Neuronal stem cell (in vitro differentiated cells): ENCODE data around the gene ZNF223. TPM values are rescaled to one million over a fixed set of nuclear protein-coding genes. Genes with fewer than 3 reads are reported as not detected.
A peak's percentile ranks its signal among the peaks of the same experiment; 100 is the strongest.

Experiments
- DNase-seq: peaks from one replicate; pipeline ENCODE4 v3.0.0-alpha.2; 2013; ENCODE audit warnings: low spot score
- H2AFZ ChIP-seq: one replicate; pipeline ENCODE4 v1.6.1; 2013; ENCODE audit warnings: mild to moderate bottlenecking, low read length, inconsistent platforms
- H2AK5ac ChIP-seq: 2 replicates; pipeline ENCODE4 v1.6.1; 2013; ENCODE audit warnings: low read depth, mild to moderate bottlenecking, inconsistent platforms, low read length, moderate library complexity, mixed read lengths
- H2BK120ac ChIP-seq: 2 replicates; pipeline ENCODE4 v1.6.1; 2013; ENCODE audit warnings: low read depth, mild to moderate bottlenecking, inconsistent platforms, low read length, moderate library complexity, mixed read lengths
- H2BK12ac ChIP-seq: one replicate; pipeline ENCODE4 v1.6.1; 2013; ENCODE audit warnings: low read length, inconsistent platforms
- H2BK15ac ChIP-seq: 2 replicates; pipeline ENCODE4 v1.6.1; 2013; ENCODE audit warnings: mild to moderate bottlenecking, low read length, inconsistent platforms, mixed read lengths
- H2BK5ac ChIP-seq: one replicate; pipeline ENCODE4 v1.6.1; 2013; ENCODE audit warnings: inconsistent platforms, mild to moderate bottlenecking, low read length, moderate library complexity
- H3K14ac ChIP-seq: one replicate; pipeline ENCODE4 v1.6.1; 2013; ENCODE audit warnings: low read length, inconsistent platforms
- H3K18ac ChIP-seq: 2 replicates; pipeline ENCODE4 v1.6.1; 2013; ENCODE audit warnings: low read length, inconsistent platforms
- H3K23ac ChIP-seq: 2 replicates; pipeline ENCODE4 v1.6.1; 2013; ENCODE audit warnings: low read depth, mild to moderate bottlenecking, mixed read lengths, low read length, inconsistent platforms; ENCODE audit not compliant: poor library complexity
- H3K27ac ChIP-seq: replicated peaks from 3 replicates; pipeline ENCODE4 v1.5.1; 2013; ENCODE audit warnings: low read length, inconsistent platforms
- H3K27me3 ChIP-seq, 3 experiments: 2 replicates each; pipeline ENCODE4 v1.6.1; 2013; ENCODE audit warnings: low read length in 3 of 3, mild to moderate bottlenecking in 2 of 3, inconsistent platforms in 1 of 3, low read depth in 1 of 3, mixed read lengths in 1 of 3, moderate library complexity in 1 of 3; ENCODE audit not compliant: control insufficient read depth in 3 of 3, insufficient read depth in 3 of 3
- H3K36me3 ChIP-seq, 2 donors: replicated peaks in 1 of 2; 2 replicates each; pipeline ENCODE4 v1.6.1; 2013; ENCODE audit warnings: low read length in 2 of 2; ENCODE audit not compliant: control insufficient read depth in 2 of 2, insufficient read depth in 2 of 2
- H3K4ac ChIP-seq: 2 replicates; pipeline ENCODE4 v1.6.1; 2013; ENCODE audit warnings: inconsistent platforms, mild to moderate bottlenecking, low read length, moderate library complexity
- H3K4me1 ChIP-seq, 2 donors: 1 replicate in 1 of 2; 2 replicates in 1 of 2; pipeline ENCODE4 v1.6.1; 2013; ENCODE audit warnings: low read length in 2 of 2, low read depth in 1 of 2; ENCODE audit not compliant: control insufficient read depth in 2 of 2, insufficient read depth in 1 of 2
- H3K4me2 ChIP-seq: one replicate; pipeline ENCODE4 v1.6.1; 2013; ENCODE audit warnings: mild to moderate bottlenecking, low read length, inconsistent platforms; ENCODE audit not compliant: insufficient read depth, poor library complexity, severe bottlenecking
- H3K4me3 ChIP-seq, 2 donors: 2 replicates each; pipeline ENCODE4 v1.5.1; 2013; ENCODE audit warnings: low read length in 2 of 2, mild to moderate bottlenecking in 2 of 2, inconsistent platforms in 1 of 2, moderate library complexity in 1 of 2
- H3K79me1 ChIP-seq: one replicate; pipeline ENCODE4 v1.6.1; 2013; ENCODE audit warnings: low read depth, mild to moderate bottlenecking, inconsistent platforms, low read length, moderate library complexity
- H3K9ac ChIP-seq: one replicate; pipeline ENCODE4 v1.6.1; 2013; ENCODE audit warnings: mild to moderate bottlenecking, low read depth, low read length, inconsistent platforms; ENCODE audit not compliant: poor library complexity
- H3K9me3 ChIP-seq, 2 donors: replicated peaks in 1 of 2; 2 replicates each; pipeline versions ENCODE3 to v1.6.1; 2013; ENCODE audit warnings: low read length in 2 of 2, mild to moderate bottlenecking in 2 of 2, inconsistent platforms in 1 of 2, low read depth in 1 of 2, mixed read lengths in 1 of 2, moderate library complexity in 1 of 2; ENCODE audit not compliant: control insufficient read depth in 2 of 2, insufficient read depth in 1 of 2
- H4K8ac ChIP-seq: one replicate; pipeline ENCODE4 v1.6.1; 2013; ENCODE audit warnings: low read depth, mild to moderate bottlenecking, inconsistent platforms, low read length, moderate library complexity
- H4K91ac ChIP-seq: one replicate; pipeline ENCODE4 v1.6.1; 2013; ENCODE audit warnings: low read length, low read depth, mild to moderate bottlenecking, inconsistent platforms; ENCODE audit not compliant: poor library complexity
- WGBS, 2 donors: extraction: QIAGEN DNeasy Blood & Tissue Kit; methylation state at CpG; one replicate each; pipeline ENCODE4 v1.1.7; 2013; ENCODE audit warnings: missing lambda C conversion rate in 2 of 2, mixed read lengths in 1 of 2; ENCODE audit not compliant: insufficient read length in 2 of 2, insufficient replicate concordance in 1 of 2; ENCODE audit errors: extremely low coverage in 2 of 2; 5-methylcytosine and 5-hydroxymethylcytosine counted together
- polyA plus RNA-seq, 2 experiments: library from polyadenylated mRNA; stranded (reverse); fragments of 200-250 nt; gene quantifications; one replicate each; pipeline ENCODE4 v1.2.3, GENCODE V29; 2013

The ZNF223 gene
- polyA plus RNA-seq (2013, experiment 1 of 2) = 4.5 TPM
- polyA plus RNA-seq (2013, experiment 2 of 2) = 3.9 TPM

DNA sequence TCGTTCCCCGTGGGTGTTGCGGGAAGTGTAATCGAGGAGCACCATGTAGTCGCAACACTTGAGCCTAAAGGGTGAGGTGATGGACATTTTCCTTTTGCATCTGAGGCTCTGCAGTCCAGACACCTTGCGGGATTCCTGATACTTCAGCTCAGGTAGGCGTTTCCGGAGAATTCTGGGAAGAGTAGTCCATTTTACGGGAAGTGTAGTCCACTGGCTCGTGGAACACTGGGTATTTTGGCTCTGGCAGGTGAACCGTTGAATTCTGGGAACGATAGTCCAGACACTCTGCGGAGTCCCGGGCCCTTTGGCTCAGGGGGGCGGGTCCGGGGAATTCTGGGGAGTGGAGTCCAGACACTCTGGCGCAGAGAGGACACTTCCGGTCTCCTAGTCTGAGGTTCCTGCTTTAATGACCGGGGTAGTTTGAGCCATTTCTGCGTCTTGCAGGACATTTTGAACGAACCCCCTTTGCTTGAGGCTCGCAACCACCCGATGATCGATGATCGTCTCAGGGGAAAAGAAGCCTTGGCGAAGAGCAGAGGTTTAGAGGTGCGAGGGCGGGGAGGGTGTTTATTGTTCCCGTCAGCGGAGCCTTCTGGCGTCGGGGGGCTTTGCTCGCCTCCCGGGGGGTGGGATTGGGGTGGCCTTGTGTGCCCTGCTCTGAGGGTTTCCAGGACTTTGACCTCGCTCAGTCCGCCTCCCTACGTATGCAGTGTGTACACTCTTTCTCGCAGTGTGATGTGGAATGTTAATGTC is at the start of gene ZNF223:
Gene ZNF223, plus strand, starts transcription at position 387 of the 753 bp plus-strand sequence. CDS start 3,141 bp downstream, outside the sequence.
- Histone ChIP-seq H2BK120ac (no peak within 1 kb of the TSS), H3K9me3 (peaks cover 1 to 4% of the 10 kb centered on the region in 2 donors), H3K27me3 (peaks cover 0 to 18% (median 0%) of the 10 kb centered on the region in 3 experiments), H3K4me1 (peaks cover 3 to 5% of the 10 kb centered on the region in 2 donors), H3K4me3 (peak within 1 kb of the TSS; percentile 64 to 88), H3K36me3 (peaks cover 5 to 18% of the 10 kb centered on the region in 2 donors), H3K18ac (peak within 1 kb of the TSS; percentile 76), H2AK5ac (no peak within 1 kb of the TSS), H4K91ac (no peak within 1 kb of the TSS), H3K79me1 (no peaks in the 10 kb centered on the region), H3K4me2 (peak within 1 kb of the TSS; percentile 70), H3K23ac (no peak within 1 kb of the TSS), H3K14ac (no peak within 1 kb of the TSS), H4K8ac (no peak within 1 kb of the TSS), H3K9ac (peak within 1 kb of the TSS; percentile 73), H2BK12ac (no peak within 1 kb of the TSS), H2AFZ (peak within 1 kb of the TSS; percentile 94), H2BK15ac (no peak within 1 kb of the TSS), H3K27ac (no peak within 1 kb of the TSS), H3K4ac (no peak within 1 kb of the TSS), H2BK5ac (no peak within 1 kb of the TSS)
- peak; percentile 82 for DNase-seq
- no CpG with 5 or more reads among the region's 38 CpGs for WGBS, 2 donors

- no peak overlapping the region for H3K18ac ChIP-seq
- H3K27me3 ChIP-seq = no peaks in the 10 kb centered on the region
- H2BK15ac ChIP-seq = no peak overlapping the region
- H4K91ac ChIP-seq = no peak overlapping the region
- no peak overlapping the region for H3K14ac ChIP-seq
- no peaks in the 10 kb centered on the region for H3K9me3 ChIP-seq
- H3K23ac ChIP-seq = no peak overlapping the region
- H3K4ac ChIP-seq = no peak overlapping the region
- DNase-seq = no peak
- no peak overlapping the region for H2BK12ac ChIP-seq
- peak overlapping the region; percentile 90 for H2AFZ ChIP-seq
- H2BK5ac ChIP-seq = no peak overlapping the region
- H3K4me1 ChIP-seq = peaks cover 0 to 1% of the 10 kb centered on the region in 2 donors
- H3K4me3 ChIP-seq = peak overlapping the region; percentile 70 to 86
- H3K79me1 ChIP-seq = no peaks in the 10 kb centered on the region
- H3K36me3 ChIP-seq = peaks cover 0 to 4% of the 10 kb centered on the region in 2 donors
- WGBS, 2 donors = no CpG with 5 or more reads among the region's 8 CpGs
- no peak overlapping the region for H2AK5ac ChIP-seq
- no peak overlapping the region for H3K27ac ChIP-seq
- H3K4me2 ChIP-seq = peak overlapping the region; percentile 83
- no peak overlapping the region for H2BK120ac ChIP-seq
- H3K9ac ChIP-seq = no peak overlapping the region
- H4K8ac ChIP-seq = no peak overlapping the region
These were observed 49.6 kb upstream of the ZNF223 start for GRCh38 chr19:44002212-44002565.

- Histone ChIP-seq H2AK5ac (no peak within 1 kb of the TSS), H3K36me3 (peaks cover 2 to 5% of the 10 kb centered on the region in 2 donors), H2BK12ac (no peak within 1 kb of the TSS), H3K4me1 (peaks cover 0 to 1% of the 10 kb centered on the region in 2 donors), H3K18ac (peak within 1 kb of the TSS; percentile 40), H3K4ac (no peak within 1 kb of the TSS), H3K14ac (no peak within 1 kb of the TSS), H4K91ac (no peak within 1 kb of the TSS), H3K9ac (peak within 1 kb of the TSS; percentile 67), H2AFZ (peak within 1 kb of the TSS; percentile 90), H3K27me3 (no peaks in the 10 kb centered on the region), H4K8ac (no peak within 1 kb of the TSS), H3K4me2 (peak within 1 kb of the TSS; percentile 83), H2BK5ac (no peak within 1 kb of the TSS), H3K27ac (no peak within 1 kb of the TSS), H2BK15ac (no peak within 1 kb of the TSS), H2BK120ac (no peak within 1 kb of the TSS), H3K4me3 (peak within 1 kb of the TSS; percentile 70 to 86), H3K79me1 (no peaks in the 10 kb centered on the region), H3K23ac (no peak within 1 kb of the TSS), H3K9me3 (peaks cover 2 to 3% of the 10 kb centered on the region in 2 donors)
- peak; percentile 91 for DNase-seq
- WGBS, 2 donors = no CpG with 5 or more reads among the region's 48 CpGs
These were observed 49.0 kb upstream of the ZNF223 start, which contains the start of gene ZNF230 for GRCh38 chr19:44002566-44003460. Gene ZNF230, plus strand, starts transcription at chr19:44002957. Its CDS starts 4,122 bp downstream, at chr19:44007079.
